ENCODE data around the gene TTLL7. TPM values are rescaled to one million over a fixed set of nuclear protein-coding genes. Genes with fewer than 3 reads are reported as not detected.

The TTLL7 gene, protein sequence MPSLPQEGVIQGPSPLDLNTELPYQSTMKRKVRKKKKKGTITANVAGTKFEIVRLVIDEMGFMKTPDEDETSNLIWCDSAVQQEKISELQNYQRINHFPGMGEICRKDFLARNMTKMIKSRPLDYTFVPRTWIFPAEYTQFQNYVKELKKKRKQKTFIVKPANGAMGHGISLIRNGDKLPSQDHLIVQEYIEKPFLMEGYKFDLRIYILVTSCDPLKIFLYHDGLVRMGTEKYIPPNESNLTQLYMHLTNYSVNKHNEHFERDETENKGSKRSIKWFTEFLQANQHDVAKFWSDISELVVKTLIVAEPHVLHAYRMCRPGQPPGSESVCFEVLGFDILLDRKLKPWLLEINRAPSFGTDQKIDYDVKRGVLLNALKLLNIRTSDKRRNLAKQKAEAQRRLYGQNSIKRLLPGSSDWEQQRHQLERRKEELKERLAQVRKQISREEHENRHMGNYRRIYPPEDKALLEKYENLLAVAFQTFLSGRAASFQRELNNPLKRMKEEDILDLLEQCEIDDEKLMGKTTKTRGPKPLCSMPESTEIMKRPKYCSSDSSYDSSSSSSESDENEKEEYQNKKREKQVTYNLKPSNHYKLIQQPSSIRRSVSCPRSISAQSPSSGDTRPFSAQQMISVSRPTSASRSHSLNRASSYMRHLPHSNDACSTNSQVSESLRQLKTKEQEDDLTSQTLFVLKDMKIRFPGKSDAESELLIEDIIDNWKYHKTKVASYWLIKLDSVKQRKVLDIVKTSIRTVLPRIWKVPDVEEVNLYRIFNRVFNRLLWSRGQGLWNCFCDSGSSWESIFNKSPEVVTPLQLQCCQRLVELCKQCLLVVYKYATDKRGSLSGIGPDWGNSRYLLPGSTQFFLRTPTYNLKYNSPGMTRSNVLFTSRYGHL
- total RNA-seq, result not detected

DNA sequence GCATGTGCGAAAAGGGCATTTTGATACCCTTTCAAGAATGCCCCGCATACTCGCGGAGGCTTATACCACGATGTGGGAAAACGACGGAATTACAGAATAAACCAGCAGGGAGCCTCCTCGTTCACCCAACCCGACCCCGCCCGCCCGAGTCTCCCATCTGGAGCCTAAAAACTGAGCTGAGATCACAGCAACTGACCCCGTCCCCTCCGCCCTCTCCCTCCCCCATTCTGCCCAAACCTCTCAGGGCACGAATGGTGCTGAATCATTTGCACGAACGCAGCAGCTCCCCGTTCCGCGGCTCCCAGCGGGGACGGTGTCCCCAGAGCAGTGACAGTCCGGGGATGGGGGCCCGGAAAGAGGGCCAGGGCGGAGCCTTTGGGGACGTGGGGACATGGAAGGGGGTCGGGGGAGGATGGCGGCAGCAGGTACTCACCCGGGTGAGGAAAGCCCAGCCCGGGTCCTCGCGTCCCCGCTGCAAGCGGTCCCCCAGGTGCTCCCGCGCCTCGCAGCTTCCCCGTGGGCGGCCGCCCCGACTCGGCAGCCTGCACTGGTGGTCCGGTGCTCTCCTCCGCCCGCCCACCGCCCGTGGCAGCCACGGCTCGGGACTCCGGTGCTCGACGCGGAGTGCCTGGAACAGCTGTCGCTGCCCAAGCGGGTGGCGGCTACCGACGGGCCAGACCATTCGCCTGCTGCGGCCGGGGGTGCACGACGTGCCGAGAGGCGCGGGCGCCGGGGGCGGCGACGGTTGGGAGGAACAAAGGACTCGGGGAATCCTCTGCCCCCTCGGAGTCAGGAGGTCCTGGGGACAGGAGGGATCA, at the start of gene TTLL7:
Gene TTLL7 (minus strand): TSS at position 635 of the 818 bp plus-strand sequence. CDS start 46,921 bp downstream, outside the sequence.
- CTCF ChIA-PET, result interaction anchor here (0.6 kb wide), 1 partner anchor 1582 kb away, joined by 3 read pairs; no protein-coding TSS in a partner anchor
- intact Hi-C loops (cut with micrococcal nuclease), result loop anchor here (1.0 to 5.0 kb wide), 4 partner anchors 80 to 434 kb away; partner anchors contain the start of gene SAMD13
- DNase-seq, result peak; percentile 59

DNA sequence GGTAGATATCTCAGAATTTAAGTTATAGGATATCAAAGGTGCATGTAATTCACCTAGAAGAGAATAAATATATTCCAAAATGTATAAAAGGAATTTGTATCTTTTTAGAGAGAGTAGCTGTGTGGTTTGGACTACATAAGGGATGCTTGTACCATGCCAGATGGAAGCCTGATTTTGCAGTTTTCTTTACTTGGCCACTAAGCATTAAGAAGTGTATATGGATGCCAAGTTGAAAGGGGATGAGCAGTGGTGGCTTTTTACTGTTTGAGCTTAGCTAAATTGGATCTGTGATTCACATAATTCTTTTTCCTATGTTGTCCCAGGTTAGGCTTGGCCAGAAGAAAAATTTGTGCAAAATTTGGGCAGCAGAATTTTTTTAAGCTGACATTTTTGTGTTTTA, 43.5 kb upstream of the TTLL7 start:
- H3K4me3 Mint-ChIP-seq, result no peak overlapping the region
- no peaks in the 10 kb centered on the region for H3K9me3 Mint-ChIP-seq
- CTCF ChIA-PET, result interaction anchor here (0.6 kb wide), 1 partner anchor 171 kb away, joined by 3 read pairs; no protein-coding TSS in a partner anchor
- no peaks in the 10 kb centered on the region for H3K4me1 Mint-ChIP-seq (ENCODE audit: low read depth)
- peaks cover 4% of the 10 kb centered on the region for H3K27me3 Mint-ChIP-seq (ENCODE audit: low read depth)
- intact Hi-C loops (cut with micrococcal nuclease), result no loop called here
- no peak for DNase-seq
- no peaks in the 10 kb centered on the region for H3K36me3 Mint-ChIP-seq (ENCODE audit: low read depth)
- no peak overlapping the region for H3K27ac Mint-ChIP-seq

More for the DNA sequence above, at the start of gene TTLL7:
- Mint-ChIP-seq H3K4me3 (peak within 1 kb of the TSS; percentile 74), H3K27me3 (ENCODE audit: low read depth) (peaks cover 53% of the 10 kb centered on the region), H3K4me1 (ENCODE audit: low read depth) (peaks cover 7% of the 10 kb centered on the region), H3K36me3 (ENCODE audit: low read depth) (no peaks in the 10 kb centered on the region), H3K27ac (no peak within 1 kb of the TSS), H3K9me3 (no peaks in the 10 kb centered on the region)

DNA sequence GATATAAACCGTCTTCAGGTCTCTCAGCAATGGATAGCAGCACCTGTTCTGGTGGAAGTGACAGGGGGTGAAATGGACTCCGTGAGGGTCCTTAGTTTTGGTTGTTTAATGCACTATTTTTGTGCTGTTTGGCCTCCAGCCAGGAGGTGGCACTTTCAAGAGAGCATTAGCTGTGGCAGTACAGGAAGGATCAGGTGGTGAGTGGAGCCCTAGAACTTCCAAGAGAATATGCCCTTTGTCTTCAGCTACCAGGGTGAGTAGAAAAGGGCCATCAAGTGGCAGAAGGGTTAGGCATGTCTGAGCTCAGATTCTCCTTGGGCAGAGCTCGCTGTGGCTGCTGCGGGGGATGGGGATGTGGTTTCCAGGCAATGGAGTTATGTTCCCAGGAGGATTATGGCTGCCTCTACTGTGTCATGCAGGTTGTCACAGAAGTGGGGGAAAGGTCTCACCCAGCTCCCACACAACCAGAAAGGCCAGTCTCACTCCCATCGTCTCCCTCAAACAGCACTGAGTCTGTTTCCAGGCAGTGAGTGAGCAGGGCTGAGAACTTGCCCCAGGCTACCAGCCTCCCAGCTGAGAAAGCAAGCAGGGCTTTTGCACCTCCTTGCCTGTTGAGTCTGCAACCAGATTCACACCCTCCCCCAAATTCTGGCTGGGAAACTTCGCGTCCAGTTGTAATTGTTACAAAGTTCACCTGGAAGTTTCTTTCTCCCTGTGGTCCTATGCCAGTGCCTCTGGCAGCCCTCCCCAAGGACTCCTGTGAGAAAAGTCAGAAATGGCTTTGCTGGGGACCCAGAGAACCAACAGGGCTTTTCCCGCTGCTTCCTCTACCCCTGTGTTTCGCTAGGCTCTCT, 39.1 kb upstream of the TTLL7 start:
- Mint-ChIP-seq H3K27me3 (ENCODE audit: low read depth) (peaks cover 10% of the 10 kb centered on the region), H3K27ac (no peak overlapping the region), H3K9me3 (peaks cover 2% of the 10 kb centered on the region), H3K36me3 (ENCODE audit: low read depth) (no peaks in the 10 kb centered on the region), H3K4me1 (ENCODE audit: low read depth) (no peaks in the 10 kb centered on the region), H3K4me3 (no peak overlapping the region)
- intact Hi-C loops (cut with micrococcal nuclease), result no loop called here
- CTCF ChIA-PET, result no interaction called here
- no peak for DNase-seq

DNA sequence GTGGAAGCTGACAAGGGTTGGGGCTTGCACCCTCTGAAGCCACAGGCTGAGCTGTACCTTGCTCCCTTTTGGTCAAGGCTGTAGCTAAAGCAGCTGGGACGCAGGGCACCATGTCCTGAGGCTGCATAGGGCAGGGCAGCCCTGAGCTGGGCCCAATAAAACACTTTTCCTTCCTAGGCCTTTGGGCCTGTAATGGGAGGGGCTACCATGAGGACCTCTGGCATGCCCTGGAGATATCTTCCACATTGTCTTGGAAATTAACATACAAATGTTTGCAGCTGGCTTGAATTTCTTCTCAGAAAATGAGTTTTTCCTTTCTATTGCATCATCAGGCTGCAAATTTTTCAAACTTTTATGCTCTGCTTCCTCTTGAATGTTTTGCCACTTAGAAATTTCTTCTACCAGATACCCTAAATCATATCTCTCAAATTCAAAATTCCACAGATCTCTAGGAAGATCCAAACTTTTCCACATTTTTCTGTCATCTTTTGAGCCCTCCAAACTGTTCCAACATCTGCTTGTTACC, 32.9 kb upstream of the TTLL7 start:
- Mint-ChIP-seq H3K4me3 (no peak overlapping the region), H3K27ac (no peak overlapping the region), H3K36me3 (ENCODE audit: low read depth) (no peaks in the 10 kb centered on the region), H3K27me3 (ENCODE audit: low read depth) (peaks cover 4% of the 10 kb centered on the region), H3K9me3 (peaks cover 2% of the 10 kb centered on the region), H3K4me1 (ENCODE audit: low read depth) (no peaks in the 10 kb centered on the region)
- no peak for DNase-seq
- CTCF ChIA-PET, result no interaction called here
- intact Hi-C loops (cut with micrococcal nuclease), result no loop called here

DNA sequence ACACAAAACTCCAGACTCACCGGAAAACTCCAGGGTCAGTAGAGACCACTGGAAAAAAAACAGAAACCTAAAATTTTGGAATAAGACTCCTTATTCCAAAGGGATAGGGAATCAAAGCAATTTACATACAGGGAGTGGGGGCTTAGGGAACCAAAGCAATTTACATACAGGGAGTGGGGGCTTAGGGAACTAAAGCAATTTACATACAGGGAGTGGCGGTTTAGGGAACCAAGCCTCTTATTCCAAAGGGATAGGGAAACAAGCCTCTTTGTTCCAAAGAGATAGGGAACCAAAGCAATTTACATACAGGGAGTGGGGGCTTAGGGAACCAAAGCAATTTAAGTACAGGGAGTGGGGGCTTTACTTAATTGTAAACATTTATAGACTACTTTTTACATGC, 28.4 kb upstream of the TTLL7 start:
- Mint-ChIP-seq H3K27ac (no peak overlapping the region), H3K4me3 (no peak overlapping the region), H3K36me3 (ENCODE audit: low read depth) (no peaks in the 10 kb centered on the region), H3K9me3 (no peaks in the 10 kb centered on the region), H3K27me3 (ENCODE audit: low read depth) (peaks cover 6% of the 10 kb centered on the region), H3K4me1 (ENCODE audit: low read depth) (no peaks in the 10 kb centered on the region)
- intact Hi-C loops (cut with micrococcal nuclease), result no loop called here
- CTCF ChIA-PET, result no interaction called here
- DNase-seq, result no peak

DNA sequence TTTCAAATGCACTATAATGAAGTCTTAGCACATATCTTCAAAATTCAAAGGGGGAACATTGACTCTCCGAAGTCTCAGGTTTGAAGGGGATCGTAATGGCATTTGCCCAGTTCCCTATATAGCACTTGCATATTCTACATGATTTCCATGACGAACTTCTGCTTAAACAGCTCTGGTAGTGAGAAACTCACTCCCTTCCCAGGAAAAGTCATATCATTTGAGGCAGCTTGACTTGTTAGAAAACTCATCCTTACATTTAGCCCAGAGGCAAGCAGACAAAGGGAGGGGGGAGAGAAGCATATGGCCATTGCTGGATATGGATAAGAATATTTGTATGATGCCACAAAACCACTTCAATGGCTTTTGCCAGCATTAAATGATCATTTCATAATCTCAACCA, 27.0 kb upstream of the TTLL7 start:
- H3K4me1 Mint-ChIP-seq (ENCODE audit: low read depth), result no peaks in the 10 kb centered on the region
- CTCF ChIA-PET, result no interaction called here
- no peak overlapping the region for H3K4me3 Mint-ChIP-seq
- peaks cover 6% of the 10 kb centered on the region for H3K27me3 Mint-ChIP-seq (ENCODE audit: low read depth)
- no peak overlapping the region for H3K27ac Mint-ChIP-seq
- H3K36me3 Mint-ChIP-seq (ENCODE audit: low read depth), result no peaks in the 10 kb centered on the region
- H3K9me3 Mint-ChIP-seq, result peaks cover 2% of the 10 kb centered on the region
- DNase-seq, result no peak
- intact Hi-C loops (cut with micrococcal nuclease), result no loop called here

DNA sequence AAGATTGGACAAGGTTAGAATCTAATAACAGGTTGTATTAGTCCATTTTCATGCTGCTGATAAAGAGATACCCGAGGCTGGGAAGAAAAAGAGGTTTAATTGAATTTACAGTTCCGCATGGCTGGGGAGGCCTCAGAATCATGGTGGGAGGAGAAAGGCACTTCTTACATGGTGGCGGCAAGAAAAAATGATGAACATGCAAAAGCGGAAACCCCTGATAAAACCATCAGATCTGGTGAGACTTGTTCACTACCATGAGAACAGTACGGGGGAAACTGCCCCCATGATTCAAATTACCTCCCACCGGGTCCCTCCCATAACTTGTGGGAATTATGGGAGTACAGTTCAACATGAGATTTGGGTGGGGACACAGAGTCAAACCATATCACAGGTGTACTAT, 22.9 kb upstream of the TTLL7 start:
- Mint-ChIP-seq H3K4me3 (no peak overlapping the region), H3K36me3 (ENCODE audit: low read depth) (no peaks in the 10 kb centered on the region), H3K9me3 (peaks cover 2% of the 10 kb centered on the region), H3K4me1 (ENCODE audit: low read depth) (no peaks in the 10 kb centered on the region), H3K27me3 (ENCODE audit: low read depth) (peaks cover 9% of the 10 kb centered on the region), H3K27ac (no peak overlapping the region)
- DNase-seq, result no peak
- CTCF ChIA-PET, result no interaction called here
- intact Hi-C loops (cut with micrococcal nuclease), result no loop called here

DNA sequence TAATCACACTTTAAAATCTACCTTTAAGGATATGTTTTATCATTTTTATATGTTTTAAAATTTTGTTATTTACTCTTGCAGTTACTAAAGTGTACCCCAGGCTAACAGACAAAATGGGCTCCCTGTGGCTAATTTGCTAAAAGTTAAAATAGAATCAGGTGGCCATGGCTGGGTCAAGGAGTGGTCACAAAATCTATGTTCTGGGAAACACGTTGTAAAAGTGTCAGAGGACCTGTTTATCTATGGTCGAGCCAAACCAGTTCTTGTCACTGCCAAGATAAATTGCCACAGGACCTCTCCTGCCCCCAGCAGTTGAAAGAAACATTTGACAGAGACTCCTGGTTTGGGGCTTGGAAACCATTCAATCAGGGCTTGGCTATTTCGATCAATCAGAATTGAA, 21.2 kb upstream of the TTLL7 start:
- Mint-ChIP-seq H3K9me3 (peaks cover 2% of the 10 kb centered on the region), H3K27me3 (ENCODE audit: low read depth) (peaks cover 9% of the 10 kb centered on the region), H3K27ac (no peak overlapping the region), H3K4me3 (no peak overlapping the region), H3K4me1 (ENCODE audit: low read depth) (no peaks in the 10 kb centered on the region), H3K36me3 (ENCODE audit: low read depth) (no peaks in the 10 kb centered on the region)
- CTCF ChIA-PET, result no interaction called here
- intact Hi-C loops (cut with micrococcal nuclease), result no loop called here
- no peak for DNase-seq

DNA sequence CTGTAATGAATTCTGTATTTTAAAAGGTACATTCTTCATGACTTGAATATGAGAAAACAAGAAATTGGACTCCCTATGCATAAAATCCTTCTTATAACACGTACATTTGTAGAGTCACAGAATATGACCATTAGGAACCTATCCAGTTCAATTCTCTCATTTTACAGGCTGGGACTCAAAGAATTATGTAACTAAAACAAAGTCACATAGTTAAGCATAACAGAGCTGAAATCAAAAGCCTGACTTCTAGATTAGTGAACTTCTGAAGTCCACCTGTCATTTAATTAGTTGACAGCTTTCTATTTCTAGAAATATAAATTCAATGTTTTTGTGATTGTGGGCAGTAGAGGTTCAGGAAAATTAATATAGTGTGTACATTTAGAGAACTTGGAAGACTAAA, 20.3 kb upstream of the TTLL7 start:
- no peak overlapping the region for H3K4me3 Mint-ChIP-seq
- H3K36me3 Mint-ChIP-seq (ENCODE audit: low read depth), result no peaks in the 10 kb centered on the region
- H3K4me1 Mint-ChIP-seq (ENCODE audit: low read depth), result no peaks in the 10 kb centered on the region
- H3K27ac Mint-ChIP-seq, result no peak overlapping the region
- peaks cover 7% of the 10 kb centered on the region for H3K27me3 Mint-ChIP-seq (ENCODE audit: low read depth)
- H3K9me3 Mint-ChIP-seq, result peaks cover 2% of the 10 kb centered on the region
- intact Hi-C loops (cut with micrococcal nuclease), result no loop called here
- no peak for DNase-seq
- CTCF ChIA-PET, result no interaction called here

DNA sequence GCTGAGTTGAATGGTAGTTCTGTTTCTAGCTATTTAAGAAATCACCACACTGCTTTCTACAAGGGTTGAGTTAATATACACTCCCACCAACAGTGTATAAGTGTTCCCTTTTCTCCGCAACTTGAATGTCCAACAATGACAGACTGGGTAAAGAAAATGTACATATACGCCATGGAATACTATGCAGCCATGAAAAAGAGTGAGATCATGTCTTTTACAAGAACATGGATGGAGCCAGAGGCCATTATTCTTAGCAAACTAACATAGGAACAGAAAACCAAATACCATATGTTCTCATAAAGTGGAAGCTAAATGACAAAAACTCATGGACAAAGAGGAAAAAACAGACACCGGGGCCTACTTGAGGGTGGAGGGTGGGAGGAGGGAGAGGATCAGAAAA, 14.8 kb upstream of the TTLL7 start:
- Mint-ChIP-seq H3K9me3 (peaks cover 2% of the 10 kb centered on the region), H3K27me3 (ENCODE audit: low read depth) (peaks cover 6% of the 10 kb centered on the region), H3K36me3 (ENCODE audit: low read depth) (no peaks in the 10 kb centered on the region), H3K27ac (no peak overlapping the region), H3K4me1 (ENCODE audit: low read depth) (no peaks in the 10 kb centered on the region), H3K4me3 (no peak overlapping the region)
- CTCF ChIA-PET, result no interaction called here
- no peak for DNase-seq
- intact Hi-C loops (cut with micrococcal nuclease), result no loop called here

DNA sequence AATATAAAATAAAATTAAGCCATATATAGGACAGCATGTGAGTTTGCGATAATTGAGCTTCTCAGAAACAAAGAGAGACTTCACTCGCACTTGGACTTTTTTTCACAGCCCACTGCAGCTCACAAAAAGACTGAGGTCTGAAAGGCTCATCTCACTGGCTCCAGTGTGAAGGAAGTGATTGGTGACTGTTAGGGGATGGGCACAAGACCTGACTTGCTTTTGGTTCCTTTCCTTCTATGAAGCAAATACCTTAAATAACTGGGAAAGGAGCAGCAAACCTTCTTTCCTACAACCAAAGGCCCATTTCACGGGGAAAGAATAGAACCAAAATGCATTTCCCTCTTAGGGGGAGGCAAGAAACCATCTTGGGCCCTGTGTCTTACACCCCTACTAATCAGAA, 13.1 kb upstream of the TTLL7 start:
- H3K27me3 Mint-ChIP-seq (ENCODE audit: low read depth), result peaks cover 18% of the 10 kb centered on the region
- CTCF ChIA-PET, result interaction anchor here (0.7 kb wide), 1 partner anchor 717 kb away, joined by 5 read pairs; no protein-coding TSS in a partner anchor
- intact Hi-C loops (cut with micrococcal nuclease), result no loop called here
- no peak for DNase-seq
- peaks cover 2% of the 10 kb centered on the region for H3K9me3 Mint-ChIP-seq
- H3K36me3 Mint-ChIP-seq (ENCODE audit: low read depth), result no peaks in the 10 kb centered on the region
- H3K27ac Mint-ChIP-seq, result no peak overlapping the region
- H3K4me1 Mint-ChIP-seq (ENCODE audit: low read depth), result no peaks in the 10 kb centered on the region
- H3K4me3 Mint-ChIP-seq, result no peak overlapping the region

All from activated naive CD4-positive, alpha-beta T cell treated with anti-CD3 and anti-CD28 coated beads for 36 hours (primary cell).